GM12865 (cell line): ENCODE measurements around the gene APOL2.
A peak's percentile ranks its signal among the peaks of the same experiment; 100 is the strongest.
"Not testable (repeated sequence)": the region's sequence is repeated elsewhere in the genome, so short reads cannot be mapped to it uniquely, and the experiment has no call there.

ENCODE experiments used
- DNase-seq: peaks from one replicate; pipeline ENCODE4 v3.0.0; 2010; ENCODE audit warnings: low read depth
- H3K4me3 ChIP-seq: 2 replicates; pipeline ENCODE4 v1.5.1; 2011; ENCODE audit warnings: mild to moderate bottlenecking, low read depth, low read length, control low read depth
- TF ChIP-seq, protein P1 (sequence below): IDR thresholded peaks from 2 replicates; pipeline ENCODE4 v1.5.1; 2011; ENCODE audit warnings: low read length, control low read depth, low read depth, inconsistent platforms; ENCODE audit not compliant: insufficient read depth; ENCODE audit errors: missing control alignments

The APOL2 gene

DNA sequence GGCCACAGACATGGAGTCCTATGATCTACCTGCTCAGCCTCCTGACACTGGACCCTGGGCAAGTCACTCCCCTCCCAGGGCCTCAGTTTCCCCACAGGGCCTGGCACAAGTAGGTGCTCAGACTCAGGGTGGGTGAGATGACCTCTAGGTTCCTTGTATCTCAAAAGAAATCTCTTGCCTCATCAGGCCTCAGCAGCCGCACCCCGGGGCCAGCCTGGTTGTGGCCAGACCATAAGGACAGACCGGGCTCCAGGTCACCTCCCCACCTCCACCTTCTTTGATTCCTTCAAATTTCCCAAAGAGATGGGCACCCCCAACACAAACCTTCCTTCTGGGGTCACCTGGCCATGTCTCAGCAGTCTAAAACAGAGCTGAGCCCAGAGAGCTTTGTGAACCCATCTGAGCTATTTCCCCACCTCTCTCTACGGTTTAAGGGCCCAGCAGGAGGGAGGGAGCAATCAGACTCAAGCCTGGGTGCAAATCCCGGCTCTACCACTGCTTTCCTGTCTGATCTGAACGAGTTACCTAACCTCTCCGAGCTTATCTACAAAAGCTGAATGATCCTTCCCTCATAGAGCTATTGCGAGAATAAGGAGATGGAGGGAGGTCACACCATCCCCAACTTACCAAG lies 35.2 kb downstream of the APOL2 start:
- H3K4me3 ChIP-seq: no peak overlapping the region
- no peak for DNase-seq
- TF ChIP-seq, protein P1, sequence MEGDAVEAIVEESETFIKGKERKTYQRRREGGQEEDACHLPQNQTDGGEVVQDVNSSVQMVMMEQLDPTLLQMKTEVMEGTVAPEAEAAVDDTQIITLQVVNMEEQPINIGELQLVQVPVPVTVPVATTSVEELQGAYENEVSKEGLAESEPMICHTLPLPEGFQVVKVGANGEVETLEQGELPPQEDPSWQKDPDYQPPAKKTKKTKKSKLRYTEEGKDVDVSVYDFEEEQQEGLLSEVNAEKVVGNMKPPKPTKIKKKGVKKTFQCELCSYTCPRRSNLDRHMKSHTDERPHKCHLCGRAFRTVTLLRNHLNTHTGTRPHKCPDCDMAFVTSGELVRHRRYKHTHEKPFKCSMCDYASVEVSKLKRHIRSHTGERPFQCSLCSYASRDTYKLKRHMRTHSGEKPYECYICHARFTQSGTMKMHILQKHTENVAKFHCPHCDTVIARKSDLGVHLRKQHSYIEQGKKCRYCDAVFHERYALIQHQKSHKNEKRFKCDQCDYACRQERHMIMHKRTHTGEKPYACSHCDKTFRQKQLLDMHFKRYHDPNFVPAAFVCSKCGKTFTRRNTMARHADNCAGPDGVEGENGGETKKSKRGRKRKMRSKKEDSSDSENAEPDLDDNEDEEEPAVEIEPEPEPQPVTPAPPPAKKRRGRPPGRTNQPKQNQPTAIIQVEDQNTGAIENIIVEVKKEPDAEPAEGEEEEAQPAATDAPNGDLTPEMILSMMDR: no peak

DNA sequence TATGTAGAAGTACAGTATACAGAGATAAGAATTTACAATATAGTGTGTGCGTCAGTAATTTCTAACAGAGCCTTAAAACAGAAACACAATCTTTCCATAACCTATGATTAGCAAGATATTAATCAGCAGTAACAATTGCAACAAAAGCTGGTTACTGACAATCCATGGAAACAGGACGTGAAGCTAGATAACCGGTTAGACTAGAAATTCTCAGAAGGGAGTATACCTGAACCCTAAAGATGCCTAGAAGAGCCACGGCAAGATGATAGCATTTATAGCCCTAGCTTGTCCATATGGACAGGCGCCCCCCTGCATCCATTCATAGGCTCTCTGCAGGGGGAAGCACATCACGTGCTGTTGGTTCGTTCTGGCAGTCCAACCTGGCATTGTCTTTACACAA lies 35.9 kb downstream of the APOL2 start:
- not testable (repeated sequence) for H3K4me3 ChIP-seq, DNase-seq

DNA sequence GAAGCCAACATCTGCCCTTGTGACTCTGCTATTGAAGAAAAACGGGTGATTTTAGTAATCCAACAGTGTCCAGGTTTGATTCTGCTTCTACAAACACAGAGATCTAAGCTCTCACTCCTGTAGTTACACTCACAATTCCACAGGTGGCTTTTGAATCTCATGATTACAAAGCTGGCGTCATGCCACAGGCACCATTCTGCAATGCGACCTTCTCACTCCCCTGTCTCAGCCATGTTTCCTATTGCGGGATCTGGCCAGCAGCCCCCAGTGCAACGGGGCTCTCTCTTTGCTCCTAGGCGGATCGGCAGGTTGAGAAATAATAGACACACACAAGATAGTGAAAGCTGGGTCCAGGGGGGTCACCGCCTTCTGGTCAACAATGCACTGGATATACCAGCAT lies 36.4 kb downstream of the APOL2 start:
- not testable (repeated sequence) for DNase-seq, H3K4me3 ChIP-seq

DNA sequence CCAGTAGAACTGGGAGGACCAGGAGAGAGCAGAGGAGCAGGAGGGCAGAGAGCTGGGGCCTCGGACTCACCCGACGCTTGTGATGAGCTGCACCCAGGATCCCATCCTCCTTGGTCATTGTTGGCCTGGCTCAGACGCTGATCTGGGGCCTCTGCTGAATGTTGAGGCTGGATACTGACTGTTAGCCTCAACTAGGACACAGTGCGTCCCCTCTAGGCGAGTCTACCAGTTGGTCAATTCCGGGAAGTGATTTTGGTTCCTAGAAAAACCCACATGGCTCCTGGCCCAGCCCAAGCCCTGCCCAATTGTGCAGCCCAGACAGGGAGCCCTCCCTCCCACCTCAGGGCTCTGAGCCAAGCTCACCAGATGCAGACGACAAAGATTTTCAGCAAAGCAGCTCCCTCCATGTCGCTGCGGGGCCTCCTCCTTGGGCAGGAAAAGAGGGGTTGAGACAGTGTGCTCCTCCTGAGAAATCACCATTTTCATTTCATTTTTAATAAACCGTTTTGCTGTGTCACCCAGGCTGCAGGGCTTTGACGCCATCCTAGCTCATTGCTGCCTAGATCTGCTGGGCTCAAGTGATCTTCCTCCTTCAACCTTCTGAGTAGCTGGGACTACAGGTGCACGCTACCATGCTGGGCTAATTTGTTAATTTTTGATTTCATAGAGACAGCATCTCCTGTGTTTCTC lies 37.6 kb downstream of the APOL2 start, which contains the start of gene APOL4:
APOL4 (minus strand) TSS at position 180 of the 690 bp plus-strand sequence; CDS start at position 105, 75 bp downstream.
- no peak within 1 kb of the TSS for H3K4me3 ChIP-seq
- DNase-seq: no peak

DNA sequence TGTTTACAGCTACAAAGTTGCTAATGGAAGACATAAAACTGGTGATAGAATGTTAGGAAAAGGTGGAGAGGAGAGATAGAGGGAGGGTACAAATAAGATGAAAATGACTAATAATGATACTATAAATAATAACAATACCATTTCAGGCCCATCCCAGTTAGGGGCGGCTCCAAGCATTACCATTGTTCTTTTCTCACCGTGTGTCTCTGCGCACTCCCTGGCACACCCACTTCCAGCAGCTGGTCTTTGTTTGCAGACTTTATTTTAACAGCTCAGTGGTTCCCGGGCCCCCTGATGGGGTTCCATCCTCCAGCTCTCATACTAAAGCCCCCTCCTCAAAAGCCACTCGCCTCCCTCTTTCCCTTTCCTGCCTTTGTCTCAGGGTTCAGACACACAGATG lies 38.3 kb downstream of the APOL2 start:
- DNase-seq, H3K4me3 ChIP-seq: not testable (repeated sequence)

More for the DNA sequence above, 37.6 kb downstream of the APOL2 start, which contains the start of gene APOL4:
- TF ChIP-seq, protein P1: no peak

DNA sequence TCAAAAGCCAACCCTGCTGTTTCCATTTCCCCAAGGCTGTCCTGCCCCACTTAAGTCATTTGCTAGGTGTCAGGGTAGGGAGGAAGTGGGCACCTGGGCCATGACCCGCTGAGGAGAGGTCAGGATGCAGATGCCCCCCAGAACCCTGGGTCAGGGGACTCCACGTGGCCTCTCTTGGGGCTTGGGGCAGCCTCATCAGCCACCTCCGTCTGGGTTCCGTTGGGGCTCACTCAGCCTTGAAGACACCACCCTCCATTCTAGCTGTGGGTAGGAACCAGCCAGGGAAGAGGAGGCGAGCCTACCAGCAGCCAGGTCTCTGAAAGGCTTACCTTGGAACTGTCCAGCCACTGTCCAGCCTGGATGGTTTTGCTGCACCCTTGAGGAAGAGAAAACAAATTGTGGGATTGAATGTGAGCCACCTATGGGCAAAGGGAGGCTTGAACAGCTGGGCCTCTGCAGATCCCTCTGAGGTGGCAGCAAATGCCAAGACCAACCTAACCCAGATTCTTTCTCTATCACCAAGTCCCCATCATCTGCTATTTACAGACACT lies 40.3 kb downstream of the APOL2 start:
- TF ChIP-seq, protein P1: no peak
- no peak for DNase-seq
- H3K4me3 ChIP-seq: no peak overlapping the region

DNA sequence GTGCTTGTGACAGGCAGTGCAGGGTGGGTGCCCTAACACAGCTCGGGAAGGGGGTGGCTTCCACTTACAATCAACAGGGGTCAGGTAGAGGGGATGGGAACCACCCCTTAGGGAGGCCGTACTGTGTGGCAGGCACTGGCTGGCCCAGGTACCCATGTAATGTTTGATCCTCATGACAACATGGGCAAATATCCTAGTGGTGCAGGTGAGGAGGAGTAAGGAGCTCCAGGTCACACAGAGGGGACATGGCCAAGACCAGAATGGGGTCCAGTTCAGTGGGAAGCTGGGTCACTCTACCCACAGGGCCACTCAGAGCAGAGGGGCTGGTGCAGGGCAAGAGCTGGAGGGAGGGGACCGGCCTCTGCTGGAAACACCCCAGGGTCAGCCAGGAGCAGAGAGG lies 40.8 kb downstream of the APOL2 start:
- TF ChIP-seq, protein P1: no peak
- no peak for DNase-seq
- no peak overlapping the region for H3K4me3 ChIP-seq

DNA sequence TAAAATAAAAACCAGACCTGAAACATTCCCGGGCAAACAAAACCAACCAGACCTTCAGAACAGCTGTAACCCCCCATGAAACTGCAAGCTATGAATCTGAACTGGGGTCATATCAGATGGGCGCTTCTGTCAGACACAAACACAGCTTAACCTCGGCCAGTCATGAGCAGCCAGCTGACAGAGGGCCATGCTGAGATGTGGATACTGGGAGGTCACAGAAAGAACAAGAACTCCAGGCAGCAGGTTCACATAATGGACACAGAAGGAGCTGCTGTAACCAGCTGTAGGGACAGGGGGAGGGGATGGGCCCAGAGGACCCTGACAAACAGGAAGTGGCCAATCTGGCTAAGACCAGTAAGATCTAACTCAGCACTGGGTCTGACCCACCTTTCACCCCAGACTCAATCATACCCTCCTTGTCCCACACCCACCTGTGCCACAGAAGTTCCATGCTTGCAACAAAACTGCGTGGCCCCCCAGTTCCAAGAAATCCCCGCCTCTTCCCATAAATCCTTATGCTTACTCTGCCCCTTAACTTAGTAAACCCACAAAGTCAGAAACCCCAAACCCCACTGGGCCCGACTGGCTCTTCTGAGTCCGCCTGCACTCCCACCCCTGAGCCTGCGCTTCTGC lies 41.7 kb downstream of the APOL2 start:
- TF ChIP-seq, protein P1: no peak
- H3K4me3 ChIP-seq: no peak overlapping the region
- peak; percentile 68 for DNase-seq
